ENCODE results near the gene RAPGEF5.

RAPGEF5 gene

DNA sequence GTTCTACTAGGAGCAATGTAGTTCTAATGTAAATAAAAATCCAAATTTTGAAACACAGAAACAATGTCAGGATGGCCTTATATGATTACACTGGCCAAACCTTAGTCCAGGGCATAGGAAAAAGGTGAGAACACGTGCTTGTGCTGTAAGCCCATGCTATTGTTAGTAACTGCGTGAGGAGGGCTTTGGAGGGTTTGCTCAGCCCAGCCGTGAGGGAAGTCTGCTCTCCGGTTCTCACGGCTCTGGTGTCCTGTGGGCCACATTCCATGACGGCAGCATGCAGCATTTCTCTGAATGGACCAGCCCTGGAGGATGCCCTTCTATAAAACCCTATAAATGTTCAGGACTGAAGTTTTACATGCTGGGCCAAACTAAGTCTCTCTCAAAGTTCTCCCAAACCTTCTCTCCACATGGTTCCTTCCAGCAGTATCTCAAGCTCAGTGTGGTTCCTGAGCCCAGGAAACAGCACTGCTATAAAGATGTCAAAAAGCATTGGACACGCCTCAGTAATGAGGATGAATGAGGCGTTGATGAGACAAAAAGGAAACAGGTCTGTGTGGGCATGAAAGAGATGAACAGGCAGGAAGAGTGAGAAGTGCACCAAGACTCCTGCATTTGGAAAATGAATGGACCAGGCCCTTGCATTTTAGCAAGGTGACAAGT is 236.4 kb downstream of the RAPGEF5 start:
- H3K4me2 ChIP-seq (ENCODE audit: low read depth, low read length), result no peak overlapping the region
- no peaks in the 10 kb centered on the region for H3K4me1 ChIP-seq (ENCODE audit: low read length)
- H2AFZ ChIP-seq (ENCODE audit: low read length), result no peak overlapping the region
- no peaks in the 10 kb centered on the region for H3K79me2 ChIP-seq (ENCODE audit: low read length)
- H3F3A ChIP-seq (ENCODE audit: insufficient read depth, low read length), result no peaks in the 10 kb centered on the region
- no peak overlapping the region for H3K27ac ChIP-seq (ENCODE audit: low read length)
- H3K27me3 ChIP-seq (replicated peaks; ENCODE audit: insufficient read depth, low read length), result no peaks in the 10 kb centered on the region
- H3K36me3 ChIP-seq (replicated peaks; ENCODE audit: insufficient read depth, low read length), result no peaks in the 10 kb centered on the region
- H3K9me3 ChIP-seq (replicated peaks; ENCODE audit: insufficient read depth, low read length), result no peaks in the 10 kb centered on the region
- TF ChIP-seq EZH2 (optimal IDR thresholded peaks at IDR 0.05; ENCODE audit: low read depth, low read length) (no peak), EZH2phosphoT487 (IDR thresholded peaks at IDR 0.05; ENCODE audit: low read length) (no peak)
- TF ChIP-seq, protein P1, sequence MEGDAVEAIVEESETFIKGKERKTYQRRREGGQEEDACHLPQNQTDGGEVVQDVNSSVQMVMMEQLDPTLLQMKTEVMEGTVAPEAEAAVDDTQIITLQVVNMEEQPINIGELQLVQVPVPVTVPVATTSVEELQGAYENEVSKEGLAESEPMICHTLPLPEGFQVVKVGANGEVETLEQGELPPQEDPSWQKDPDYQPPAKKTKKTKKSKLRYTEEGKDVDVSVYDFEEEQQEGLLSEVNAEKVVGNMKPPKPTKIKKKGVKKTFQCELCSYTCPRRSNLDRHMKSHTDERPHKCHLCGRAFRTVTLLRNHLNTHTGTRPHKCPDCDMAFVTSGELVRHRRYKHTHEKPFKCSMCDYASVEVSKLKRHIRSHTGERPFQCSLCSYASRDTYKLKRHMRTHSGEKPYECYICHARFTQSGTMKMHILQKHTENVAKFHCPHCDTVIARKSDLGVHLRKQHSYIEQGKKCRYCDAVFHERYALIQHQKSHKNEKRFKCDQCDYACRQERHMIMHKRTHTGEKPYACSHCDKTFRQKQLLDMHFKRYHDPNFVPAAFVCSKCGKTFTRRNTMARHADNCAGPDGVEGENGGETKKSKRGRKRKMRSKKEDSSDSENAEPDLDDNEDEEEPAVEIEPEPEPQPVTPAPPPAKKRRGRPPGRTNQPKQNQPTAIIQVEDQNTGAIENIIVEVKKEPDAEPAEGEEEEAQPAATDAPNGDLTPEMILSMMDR (IDR thresholded peaks at IDR 0.05; ENCODE audit: low read length), result no peak
- no peaks in the 10 kb centered on the region for H4K20me1 ChIP-seq (ENCODE audit: insufficient read depth, low read length)
- H3K9me2 ChIP-seq (replicated peaks; ENCODE audit: insufficient read depth, low read length), result no peaks in the 10 kb centered on the region
- H3K9ac ChIP-seq (ENCODE audit: low read length), result no peak overlapping the region
- no peak for DNase-seq
- H3K4me3 ChIP-seq (ENCODE audit: low read length), result no peak overlapping the region

DNA sequence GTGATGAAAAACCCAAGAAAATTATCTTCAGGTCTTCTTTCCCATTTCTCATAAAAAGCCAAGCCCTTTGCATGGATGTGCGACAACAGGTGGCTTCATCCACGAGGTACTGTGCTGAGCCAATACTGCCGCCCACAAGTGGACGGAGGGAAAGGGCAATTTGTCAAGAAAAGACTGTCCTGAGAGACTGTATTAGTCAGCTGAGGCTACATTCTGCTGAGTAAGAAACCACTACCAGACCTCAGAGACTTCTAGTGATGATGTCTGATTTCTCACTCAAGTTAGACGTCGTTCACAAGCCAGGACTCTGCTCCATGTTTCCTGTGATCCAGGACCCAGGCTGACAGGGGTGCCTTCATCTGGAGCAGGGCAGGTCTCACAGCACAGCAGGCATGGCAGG is 239.7 kb downstream of the RAPGEF5 start:
- H3K9me2 ChIP-seq (replicated peaks; ENCODE audit: insufficient read depth, low read length), result no peaks in the 10 kb centered on the region
- no peak overlapping the region for H3K4me2 ChIP-seq (ENCODE audit: low read depth, low read length)
- H3K27ac ChIP-seq (ENCODE audit: low read length), result no peak overlapping the region
- no peaks in the 10 kb centered on the region for H4K20me1 ChIP-seq (ENCODE audit: insufficient read depth, low read length)
- H3K4me1 ChIP-seq (ENCODE audit: low read length), result no peaks in the 10 kb centered on the region
- H3K79me2 ChIP-seq (ENCODE audit: low read length), result no peaks in the 10 kb centered on the region
- no peaks in the 10 kb centered on the region for H3K9me3 ChIP-seq (replicated peaks; ENCODE audit: insufficient read depth, low read length)
- no peak overlapping the region for H3K9ac ChIP-seq (ENCODE audit: low read length)
- DNase-seq, result no peak
- H3K36me3 ChIP-seq (replicated peaks; ENCODE audit: insufficient read depth, low read length), result no peaks in the 10 kb centered on the region
- TF ChIP-seq, protein P1 (IDR thresholded peaks at IDR 0.05; ENCODE audit: low read length), result no peak
- TF ChIP-seq EZH2 (optimal IDR thresholded peaks at IDR 0.05; ENCODE audit: low read depth, low read length) (no peak), EZH2phosphoT487 (IDR thresholded peaks at IDR 0.05; ENCODE audit: low read length) (no peak)
- no peak overlapping the region for H2AFZ ChIP-seq (ENCODE audit: low read length)
- H3F3A ChIP-seq (ENCODE audit: insufficient read depth, low read length), result no peaks in the 10 kb centered on the region
- H3K27me3 ChIP-seq (replicated peaks; ENCODE audit: insufficient read depth, low read length), result no peaks in the 10 kb centered on the region
- no peak overlapping the region for H3K4me3 ChIP-seq (ENCODE audit: low read length)

DNA sequence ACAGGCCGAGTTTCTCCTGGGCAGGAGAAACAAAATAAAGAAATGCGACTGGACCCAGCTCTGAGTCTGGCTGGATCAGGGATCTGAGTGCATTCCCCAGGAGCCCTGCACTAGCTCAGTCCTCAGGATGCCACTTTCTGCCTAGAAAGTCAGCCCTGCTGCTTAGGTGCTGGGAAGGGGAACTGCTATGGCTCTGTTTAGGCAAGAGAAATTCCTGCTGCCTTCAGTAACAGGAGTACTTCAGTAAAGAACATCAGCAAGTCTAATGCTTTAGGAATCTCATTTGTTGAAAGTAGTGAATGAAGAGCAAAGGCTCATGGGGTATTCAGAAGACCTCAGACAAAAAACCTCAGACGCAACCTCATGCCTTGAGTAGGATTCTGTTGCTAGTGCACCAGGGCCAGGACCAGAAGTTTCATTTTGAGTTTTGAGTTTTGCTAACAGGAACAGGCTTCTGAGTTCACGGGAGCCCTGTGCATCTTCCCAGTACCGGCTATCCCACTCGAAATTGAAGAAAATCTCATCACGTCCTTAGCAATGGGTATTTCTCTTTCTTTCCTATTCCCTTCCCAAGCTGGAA is 240.4 kb downstream of the RAPGEF5 start:
- Histone ChIP-seq H3K9ac (ENCODE audit: low read length) (no peak overlapping the region), H3K4me3 (ENCODE audit: low read length) (no peak overlapping the region), H4K20me1 (ENCODE audit: insufficient read depth, low read length) (no peaks in the 10 kb centered on the region), H3K4me2 (ENCODE audit: low read depth, low read length) (no peak overlapping the region), H3K9me3 (replicated peaks; ENCODE audit: insufficient read depth, low read length) (no peaks in the 10 kb centered on the region), H3K79me2 (ENCODE audit: low read length) (no peaks in the 10 kb centered on the region), H3K9me2 (replicated peaks; ENCODE audit: insufficient read depth, low read length) (no peaks in the 10 kb centered on the region), H3F3A (ENCODE audit: insufficient read depth, low read length) (no peaks in the 10 kb centered on the region), H3K27ac (ENCODE audit: low read length) (no peak overlapping the region), H2AFZ (ENCODE audit: low read length) (no peak overlapping the region), H3K27me3 (replicated peaks; ENCODE audit: insufficient read depth, low read length) (no peaks in the 10 kb centered on the region), H3K4me1 (ENCODE audit: low read length) (no peaks in the 10 kb centered on the region), H3K36me3 (replicated peaks; ENCODE audit: insufficient read depth, low read length) (no peaks in the 10 kb centered on the region)
- TF ChIP-seq EZH2phosphoT487 (IDR thresholded peaks at IDR 0.05; ENCODE audit: low read length) (no peak), EZH2 (optimal IDR thresholded peaks at IDR 0.05; ENCODE audit: low read depth, low read length) (no peak)
- TF ChIP-seq, protein P1 (IDR thresholded peaks at IDR 0.05; ENCODE audit: low read length), result no peak
- no peak for DNase-seq
